ENCODE results near the gene DGKI. TPM values are rescaled to one million over a fixed set of nuclear protein-coding genes. Genes with fewer than 3 reads are reported as not detected.
A peak's percentile ranks its signal among the peaks of the same experiment; 100 is the strongest.

DGKI gene
- total and polyA plus RNA-seq, 4 donors, result 0.03 to 1.5 (median 0.33) TPM

- no peaks in the 10 kb centered on the region for H3K27me3 ChIP-seq (ENCODE audit: control insufficient read depth in 3 of 3, insufficient read depth in 3 of 3, low read length in 2 of 3)
- 94 to 96% methylated on average over 5 of the region's 5 CpGs for WGBS, 2 donors
- H3K9me3 ChIP-seq (ENCODE audit: control insufficient read depth in 4 of 4, insufficient read depth in 3 of 4, low read length in 3 of 4), result no peaks in the 10 kb centered on the region
- no peak overlapping the region for H3K4me3 ChIP-seq
- DNase-seq, result no peak
- H3K36me3 ChIP-seq (ENCODE audit: control insufficient read depth in 4 of 4, insufficient read depth in 4 of 4, low read length in 4 of 4), result no peaks in the 10 kb centered on the region
- TF ChIP-seq, protein P1, sequence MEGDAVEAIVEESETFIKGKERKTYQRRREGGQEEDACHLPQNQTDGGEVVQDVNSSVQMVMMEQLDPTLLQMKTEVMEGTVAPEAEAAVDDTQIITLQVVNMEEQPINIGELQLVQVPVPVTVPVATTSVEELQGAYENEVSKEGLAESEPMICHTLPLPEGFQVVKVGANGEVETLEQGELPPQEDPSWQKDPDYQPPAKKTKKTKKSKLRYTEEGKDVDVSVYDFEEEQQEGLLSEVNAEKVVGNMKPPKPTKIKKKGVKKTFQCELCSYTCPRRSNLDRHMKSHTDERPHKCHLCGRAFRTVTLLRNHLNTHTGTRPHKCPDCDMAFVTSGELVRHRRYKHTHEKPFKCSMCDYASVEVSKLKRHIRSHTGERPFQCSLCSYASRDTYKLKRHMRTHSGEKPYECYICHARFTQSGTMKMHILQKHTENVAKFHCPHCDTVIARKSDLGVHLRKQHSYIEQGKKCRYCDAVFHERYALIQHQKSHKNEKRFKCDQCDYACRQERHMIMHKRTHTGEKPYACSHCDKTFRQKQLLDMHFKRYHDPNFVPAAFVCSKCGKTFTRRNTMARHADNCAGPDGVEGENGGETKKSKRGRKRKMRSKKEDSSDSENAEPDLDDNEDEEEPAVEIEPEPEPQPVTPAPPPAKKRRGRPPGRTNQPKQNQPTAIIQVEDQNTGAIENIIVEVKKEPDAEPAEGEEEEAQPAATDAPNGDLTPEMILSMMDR (IDR thresholded peaks at IDR 0.05; ENCODE audit: control extremely low read depth, extremely low read depth), result no peak
- no peak overlapping the region for H3K27ac ChIP-seq (ENCODE audit: low read depth in 1 of 2, low read length in 1 of 2)
- ATAC-seq (ENCODE audit: insufficient read depth, low FRiP score), result no peak
- no peak overlapping the region for H3K9ac ChIP-seq (ENCODE audit: insufficient read depth in 1 of 2, low read length in 2 of 2)
- H3K4me1 ChIP-seq (ENCODE audit: control insufficient read depth in 5 of 5, insufficient read depth in 5 of 5, low read length in 5 of 5), result peaks cover 0 to 4% (median 0%) of the 10 kb centered on the region in 5 donors
Observed at GRCh38 chr7:137771273-137771672, 75.5 kb downstream of the DGKI start.

DNA sequence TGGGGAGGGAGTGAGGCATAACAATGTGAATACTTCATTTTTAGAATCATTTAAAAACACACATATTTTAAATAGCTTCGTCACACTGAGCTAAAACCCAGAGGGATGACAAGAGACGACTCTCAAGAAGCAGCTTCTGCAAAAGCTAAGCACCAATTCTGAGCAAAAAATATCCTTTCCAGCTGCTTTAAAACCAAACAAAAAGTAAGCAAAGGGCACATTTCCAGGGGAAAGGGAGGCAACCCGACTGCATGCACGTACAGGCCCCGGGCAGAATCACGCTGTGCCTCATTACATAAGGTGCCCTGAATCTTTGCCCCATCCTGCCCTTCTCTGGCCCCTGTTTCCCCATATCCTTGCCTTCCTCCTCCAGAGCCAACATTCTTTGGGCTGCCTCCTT lies 78.4 kb downstream of the DGKI start:
- TF ChIP-seq, protein P1 (IDR thresholded peaks at IDR 0.05; ENCODE audit: control extremely low read depth, extremely low read depth), result no peak
- Histone ChIP-seq H3K27me3 (ENCODE audit: control insufficient read depth in 3 of 3, insufficient read depth in 3 of 3, low read length in 2 of 3) (no peaks in the 10 kb centered on the region), H3K9me3 (ENCODE audit: control insufficient read depth in 4 of 4, insufficient read depth in 3 of 4, low read length in 3 of 4) (no peaks in the 10 kb centered on the region), H3K9ac (ENCODE audit: insufficient read depth in 1 of 2, low read length in 2 of 2) (no peak overlapping the region), H3K36me3 (ENCODE audit: control insufficient read depth in 4 of 4, insufficient read depth in 4 of 4, low read length in 4 of 4) (no peaks in the 10 kb centered on the region), H3K27ac (ENCODE audit: low read depth in 1 of 2, low read length in 1 of 2) (no peak overlapping the region), H3K4me3 (no peak overlapping the region), H3K4me1 (ENCODE audit: control insufficient read depth in 5 of 5, insufficient read depth in 5 of 5, low read length in 5 of 5) (peaks cover 0 to 4% (median 0%) of the 10 kb centered on the region in 5 donors)
- ATAC-seq (ENCODE audit: insufficient read depth, low FRiP score), result no peak
- 64 to 72% methylated on average over 6 of the region's 6 CpGs for WGBS, 2 donors
- DNase-seq, result peak in 2 of 3 donors; percentile 1 to 30

DNA sequence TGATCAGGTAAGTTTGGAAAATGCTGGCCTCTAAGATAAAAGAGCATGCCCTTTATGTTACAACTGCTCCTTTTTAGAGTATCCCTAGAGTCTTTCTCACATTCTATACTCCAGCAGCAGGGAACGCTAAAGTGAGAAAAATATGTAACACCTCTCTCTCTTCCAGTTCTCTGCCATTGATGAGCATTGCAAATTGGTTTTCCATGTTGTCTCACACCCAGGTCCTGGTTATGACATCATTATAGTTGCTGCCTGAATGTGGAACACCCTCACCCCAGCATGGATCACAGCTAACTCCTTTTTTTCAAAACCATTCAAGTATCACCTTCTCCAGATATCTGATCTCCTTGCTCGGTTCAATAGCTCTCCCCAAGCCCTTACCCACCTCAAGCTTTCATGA lies 84.4 kb downstream of the DGKI start:
- H3K4me3 ChIP-seq, result no peak overlapping the region
- H3K9ac ChIP-seq (ENCODE audit: insufficient read depth in 1 of 2, low read length in 2 of 2), result no peak overlapping the region
- TF ChIP-seq, protein P1 (IDR thresholded peaks at IDR 0.05; ENCODE audit: control extremely low read depth, extremely low read depth), result no peak
- ATAC-seq (ENCODE audit: insufficient read depth, low FRiP score) (no peak), DNase-seq (no peak)
- 81 to 84% methylated on average over 2 of the region's 2 CpGs for WGBS, 2 donors
- H3K27me3 ChIP-seq (ENCODE audit: control insufficient read depth in 3 of 3, insufficient read depth in 3 of 3, low read length in 2 of 3), result no peaks in the 10 kb centered on the region
- no peaks in the 10 kb centered on the region for H3K4me1 ChIP-seq (ENCODE audit: control insufficient read depth in 5 of 5, insufficient read depth in 5 of 5, low read length in 5 of 5)
- H3K36me3 ChIP-seq (ENCODE audit: control insufficient read depth in 4 of 4, insufficient read depth in 4 of 4, low read length in 4 of 4), result no peaks in the 10 kb centered on the region
- no peaks in the 10 kb centered on the region for H3K9me3 ChIP-seq (ENCODE audit: control insufficient read depth in 4 of 4, insufficient read depth in 3 of 4, low read length in 3 of 4)
- no peak overlapping the region for H3K27ac ChIP-seq (ENCODE audit: low read depth in 1 of 2, low read length in 1 of 2)

- H3K9ac ChIP-seq (ENCODE audit: insufficient read depth in 1 of 2, low read length in 2 of 2), result no peak overlapping the region
- no peaks in the 10 kb centered on the region for H3K4me1 ChIP-seq (ENCODE audit: control insufficient read depth in 5 of 5, insufficient read depth in 5 of 5, low read length in 5 of 5)
- peak in 1 of 3 donors; percentile 11 for DNase-seq
- no peaks in the 10 kb centered on the region for H3K27me3 ChIP-seq (ENCODE audit: control insufficient read depth in 3 of 3, insufficient read depth in 3 of 3, low read length in 2 of 3)
- WGBS, 2 donors, result 55 to 69% methylated on average over 6 of the region's 6 CpGs
- TF ChIP-seq, protein P1 (IDR thresholded peaks at IDR 0.05; ENCODE audit: control extremely low read depth, extremely low read depth), result no peak
- H3K9me3 ChIP-seq (ENCODE audit: control insufficient read depth in 4 of 4, insufficient read depth in 3 of 4, low read length in 3 of 4), result no peaks in the 10 kb centered on the region
- no peak for ATAC-seq (ENCODE audit: insufficient read depth, low FRiP score)
- no peaks in the 10 kb centered on the region for H3K36me3 ChIP-seq (ENCODE audit: control insufficient read depth in 4 of 4, insufficient read depth in 4 of 4, low read length in 4 of 4)
- no peak overlapping the region for H3K4me3 ChIP-seq
- no peak overlapping the region for H3K27ac ChIP-seq (ENCODE audit: low read depth in 1 of 2, low read length in 1 of 2)
Observed at GRCh38 chr7:137760111-137760510, 86.7 kb downstream of the DGKI start.

Measured in lung (tissue), 12 donors.